Nucleus accumbens (tissue), 56 donors: Measurements from ENCODE around the gene NUP210L.
"Not testable (repeated sequence)": the region's sequence is repeated elsewhere in the genome, so short reads cannot be mapped to it uniquely, and the experiment has no call there.

Source experiments
- DNase-seq, 56 donors: peaks; one replicate each; lab custom pipeline; 2025; lab: John Stamatoyannopoulos, UW

The NUP210L gene

GRCh38 chr1:154000420-154000819 lies 154.5 kb downstream of the NUP210L start:
- no peak for DNase-seq

- not testable (repeated sequence) for DNase-seq
Measured at GRCh38 chr1:153996882-153997281, 158.0 kb downstream of the NUP210L start.

GRCh38 chr1:153995640-153996039 lies 159.2 kb downstream of the NUP210L start:
- no peak for DNase-seq

- no peak for DNase-seq
Measured at GRCh38 chr1:153995202-153995601, 159.7 kb downstream of the NUP210L start.

GRCh38 chr1:153991806-153992205 lies 163.1 kb downstream of the NUP210L start:
- DNase-seq: peak in 4 of 56 donors; percentile 7 to 47 (median 20)

GRCh38 chr1:153991151-153991630 lies 163.7 kb downstream of the NUP210L start:
- no peak for DNase-seq

- DNase-seq: peak; percentile 52 to 96 (median 85)
Measured at GRCh38 chr1:153990468-153991150, 164.3 kb downstream of the NUP210L start, which contains the start of gene RPS27. RPS27 (plus strand) TSS chr1:153990762; CDS start chr1:153990797, 35 bp downstream.

GRCh38 chr1:153987621-153988020 lies 167.3 kb downstream of the NUP210L start:
- DNase-seq: no peak

GRCh38 chr1:153985941-153986761 lies 168.7 kb downstream of the NUP210L start, which contains the start of gene RAB13:
RAB13 (minus strand) TSS chr1:153986339; CDS start chr1:153986236, 103 bp downstream.
- DNase-seq: peak in 52 of 56 donors; percentile 9 to 80 (median 52)

GRCh38 chr1:153985341-153985912 lies 169.4 kb downstream of the NUP210L start:
- peak in 4 of 56 donors; percentile 11 to 37 (median 20) for DNase-seq

- no peak for DNase-seq
Measured at GRCh38 chr1:153984123-153984894, 170.6 kb downstream of the NUP210L start.

GRCh38 chr1:153981735-153982134 lies 173.1 kb downstream of the NUP210L start:
- not testable (repeated sequence) for DNase-seq

GRCh38 chr1:153979091-153979490 lies 175.8 kb downstream of the NUP210L start:
- DNase-seq: not testable (repeated sequence)

GRCh38 chr1:153978274-153978909 lies 176.5 kb downstream of the NUP210L start:
- DNase-seq: no peak

- DNase-seq: peak in 55 of 56 donors; percentile 47 to 95 (median 81)
Measured at GRCh38 chr1:153977250-153978240, 177.3 kb downstream of the NUP210L start, which contains the start of gene JTB. JTB (minus strand) TSS chr1:153977674; CDS start chr1:153977252, 422 bp downstream.

- no peak for DNase-seq
Measured at GRCh38 chr1:153976819-153977249, 178.0 kb downstream of the NUP210L start.

- no peak for DNase-seq
Measured at GRCh38 chr1:153973525-153973924, 181.3 kb downstream of the NUP210L start.

- DNase-seq: no peak
Measured at GRCh38 chr1:153973071-153973470, 181.8 kb downstream of the NUP210L start.
